ENCODE data around the gene SUCLG2.

Gene SUCLG2

DNA sequence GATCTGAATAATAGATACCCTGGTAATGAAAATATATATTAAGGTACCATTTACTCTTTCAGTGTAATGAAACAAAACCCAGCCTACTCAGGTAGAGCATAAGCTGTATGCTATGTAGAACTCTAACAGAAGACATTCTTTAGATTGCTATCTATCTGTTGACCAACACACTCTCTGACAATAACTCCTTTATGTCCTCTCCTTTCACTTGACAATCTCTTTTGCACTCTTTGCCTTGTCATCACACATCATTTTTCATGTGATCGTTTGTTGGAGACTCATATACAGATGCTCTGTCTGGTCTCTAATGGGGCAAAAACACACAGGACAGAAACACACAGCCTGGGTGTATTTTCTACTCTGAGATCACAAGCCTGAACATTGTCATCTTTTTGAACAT, 35.4 kb upstream of the SUCLG2 start:
- no peak for ATAC-seq
- TF ChIP-seq TCF4 (CRISPR knock-in tag; IDR thresholded peaks at IDR 0.05; ENCODE audit: borderline replicate concordance) (no peak), RARB (CRISPR knock-in tag; IDR thresholded peaks at IDR 0.05) (no peak), ZFP30 (CRISPR knock-in tag; IDR thresholded peaks at IDR 0.05) (no peak), ESRRG (CRISPR knock-in tag; IDR thresholded peaks at IDR 0.05) (no peak), TSHZ2 (CRISPR knock-in tag; IDR thresholded peaks at IDR 0.05) (no peak), CSRNP3 (CRISPR knock-in tag; IDR thresholded peaks at IDR 0.05) (no peak)

- no peak for ATAC-seq
- TF ChIP-seq CSRNP3 (CRISPR knock-in tag; IDR thresholded peaks at IDR 0.05) (no peak), TSHZ2 (CRISPR knock-in tag; IDR thresholded peaks at IDR 0.05) (no peak), ESRRG (CRISPR knock-in tag; IDR thresholded peaks at IDR 0.05) (no peak), POU6F1 (CRISPR knock-in tag; IDR thresholded peaks at IDR 0.05; ENCODE audit: borderline replicate concordance, low read depth) (no peak), PATZ1 (CRISPR knock-in tag; IDR thresholded peaks at IDR 0.05; ENCODE audit: borderline replicate concordance) (no peak), RARB (CRISPR knock-in tag; IDR thresholded peaks at IDR 0.05) (no peak), CSDC2 (CRISPR knock-in tag; IDR thresholded peaks at IDR 0.05) (no peak), SNAI2 (CRISPR knock-in tag; IDR thresholded peaks at IDR 0.05) (no peak), GLIS3 (CRISPR knock-in tag; IDR thresholded peaks at IDR 0.05) (no peak), ZNF565 (CRISPR knock-in tag; conservative IDR thresholded peaks at IDR 0.05; ENCODE audit: low read depth) (no peak)
- TF ChIP-seq, protein P1, sequence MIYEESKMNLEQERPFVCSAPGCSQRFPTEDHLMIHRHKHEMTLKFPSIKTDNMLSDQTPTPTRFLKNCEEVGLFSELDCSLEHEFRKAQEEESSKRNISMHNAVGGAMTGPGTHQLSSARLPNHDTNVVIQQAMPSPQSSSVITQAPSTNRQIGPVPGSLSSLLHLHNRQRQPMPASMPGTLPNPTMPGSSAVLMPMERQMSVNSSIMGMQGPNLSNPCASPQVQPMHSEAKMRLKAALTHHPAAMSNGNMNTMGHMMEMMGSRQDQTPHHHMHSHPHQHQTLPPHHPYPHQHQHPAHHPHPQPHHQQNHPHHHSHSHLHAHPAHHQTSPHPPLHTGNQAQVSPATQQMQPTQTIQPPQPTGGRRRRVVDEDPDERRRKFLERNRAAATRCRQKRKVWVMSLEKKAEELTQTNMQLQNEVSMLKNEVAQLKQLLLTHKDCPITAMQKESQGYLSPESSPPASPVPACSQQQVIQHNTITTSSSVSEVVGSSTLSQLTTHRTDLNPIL (CRISPR knock-in tag; IDR thresholded peaks at IDR 0.05; ENCODE audit: low read depth), result no peak
Measured at GRCh38 chr3:67688231-67688630, 33.8 kb upstream of the SUCLG2 start.

DNA sequence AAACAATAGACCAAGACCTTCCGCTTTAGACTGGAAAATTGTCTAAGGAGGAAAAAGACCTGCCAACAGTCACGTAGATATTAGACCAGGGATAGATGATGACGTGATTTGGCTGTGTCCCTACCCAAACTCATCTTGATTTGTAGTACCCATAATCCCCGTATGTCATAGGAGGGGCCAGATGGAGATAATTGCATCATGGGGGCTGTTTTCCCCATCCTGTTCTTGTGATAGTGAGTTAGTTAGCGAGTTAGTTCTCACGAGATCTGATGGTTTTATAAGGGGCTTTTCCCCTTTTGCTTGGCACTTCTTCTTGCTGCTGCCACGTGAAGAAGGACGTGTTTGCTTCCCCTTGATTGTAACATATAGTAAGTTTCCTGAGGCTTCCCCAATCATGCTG, 31.7 kb upstream of the SUCLG2 start:
- no peak for ATAC-seq
- no peak for TF ChIP-seq ZNF565 (CRISPR knock-in tag; conservative IDR thresholded peaks at IDR 0.05; ENCODE audit: low read depth)
- TF ChIP-seq CSRNP3 (CRISPR knock-in tag; IDR thresholded peaks at IDR 0.05), result no peak
- TF ChIP-seq ZC3H10 (CRISPR knock-in tag; IDR thresholded peaks at IDR 0.05), result no peak
- no peak for TF ChIP-seq OSR1 (CRISPR knock-in tag; IDR thresholded peaks at IDR 0.05)
- no peak for TF ChIP-seq ESRRG (CRISPR knock-in tag; IDR thresholded peaks at IDR 0.05)
- no peak for TF ChIP-seq TOX (CRISPR knock-in tag; IDR thresholded peaks at IDR 0.05; ENCODE audit: borderline replicate concordance)
- TF ChIP-seq PATZ1 (CRISPR knock-in tag; IDR thresholded peaks at IDR 0.05; ENCODE audit: borderline replicate concordance), result no peak
- TF ChIP-seq ARNTL (CRISPR knock-in tag; IDR thresholded peaks at IDR 0.05; ENCODE audit: borderline replicate concordance, low read depth), result no peak
- TF ChIP-seq ZFP30 (CRISPR knock-in tag; IDR thresholded peaks at IDR 0.05), result no peak
- no peak for TF ChIP-seq ZFP3 (CRISPR knock-in tag; IDR thresholded peaks at IDR 0.05)
- TF ChIP-seq ZNF70 (CRISPR knock-in tag; IDR thresholded peaks at IDR 0.05), result no peak

Measured in SK-N-SH treated with all-trans-retinoic acid at 6 μM for 48 hours (cell line).